Measurements from ENCODE around the gene RASGRP2.

The RASGRP2 gene

GRCh38 chr11:64720167-64720566 is 23.8 kb downstream of the RASGRP2 start:
- no peak overlapping the region for H3K27ac ChIP-seq (ENCODE audit: insufficient read depth in 1 of 2, low read depth in 1 of 2, low read length in 2 of 2, poor library complexity in 1 of 2, severe bottlenecking in 2 of 2)
- DNase-seq = no peak
- no peaks in the 10 kb centered on the region for H3K36me3 ChIP-seq (ENCODE audit: control insufficient read depth in 4 of 4, insufficient read depth in 4 of 4, low read length in 3 of 4)
- no peak overlapping the region for H3K4me3 ChIP-seq (ENCODE audit: control insufficient read depth in 1 of 7, extremely low read depth in 1 of 7, insufficient read depth in 4 of 7, low read depth in 2 of 7, low read length in 6 of 7)
- H3K4me1 ChIP-seq (ENCODE audit: control extremely low read depth in 1 of 4, control insufficient read depth in 4 of 4, insufficient read depth in 4 of 4, low read length in 3 of 4) = peaks cover 0 to 46% (median 24%) of the 10 kb centered on the region in 4 experiments
- ChIA-PET CTCF (interaction anchor here (1.1 to 3.4 kb wide), 5 partner anchors 10 to 69 kb away, joined by 3 to 10 read pairs (median 4); no protein-coding TSS in a partner anchor), POLR2A (no interaction called here)
- H3K27me3 ChIP-seq (replicated peaks in 2 of 5; ENCODE audit: control insufficient read depth in 4 of 5, insufficient read depth in 5 of 5, low read length in 4 of 5) = peaks cover 0 to 41% (median 9%) of the 10 kb centered on the region in 5 experiments
- no peaks in the 10 kb centered on the region for H3K9me3 ChIP-seq (ENCODE audit: control extremely low read depth in 1 of 5, control insufficient read depth in 4 of 5, insufficient read depth in 2 of 5, low read depth in 1 of 5, low read length in 4 of 5)
- WGBS (ENCODE audit: insufficient coverage) = 92% methylated on average over 9 of the region's 9 CpGs

- Histone ChIP-seq H3K9me3 (ENCODE audit: control extremely low read depth in 1 of 5, control insufficient read depth in 4 of 5, insufficient read depth in 2 of 5, low read depth in 1 of 5, low read length in 4 of 5) (no peaks in the 10 kb centered on the region), H3K27ac (ENCODE audit: insufficient read depth in 1 of 2, low read depth in 1 of 2, low read length in 2 of 2, poor library complexity in 1 of 2, severe bottlenecking in 2 of 2) (no peak overlapping the region), H3K27me3 (replicated peaks in 2 of 5; ENCODE audit: control insufficient read depth in 4 of 5, insufficient read depth in 5 of 5, low read length in 4 of 5) (peaks cover 0 to 48% (median 16%) of the 10 kb centered on the region in 5 experiments), H3K4me1 (ENCODE audit: control extremely low read depth in 1 of 4, control insufficient read depth in 4 of 4, insufficient read depth in 4 of 4, low read length in 3 of 4) (peaks cover 0 to 39% (median 18%) of the 10 kb centered on the region in 4 experiments), H3K4me3 (ENCODE audit: control insufficient read depth in 1 of 7, extremely low read depth in 1 of 7, insufficient read depth in 4 of 7, low read depth in 2 of 7, low read length in 6 of 7) (no peak overlapping the region), H3K36me3 (ENCODE audit: control insufficient read depth in 4 of 4, insufficient read depth in 4 of 4, low read length in 3 of 4) (no peaks in the 10 kb centered on the region)
- CTCF ChIA-PET = interaction anchor here (0.7 to 3.4 kb wide), 8 partner anchors 9 to 69 kb away, joined by 3 to 10 read pairs (median 4); no protein-coding TSS in a partner anchor
- POLR2A ChIA-PET = no interaction called here
- DNase-seq = no peak
- WGBS (ENCODE audit: insufficient coverage) = 98% methylated on average over 7 of the region's 10 CpGs
These were observed 24.5 kb downstream of the RASGRP2 start for GRCh38 chr11:64719406-64719805.

DNA sequence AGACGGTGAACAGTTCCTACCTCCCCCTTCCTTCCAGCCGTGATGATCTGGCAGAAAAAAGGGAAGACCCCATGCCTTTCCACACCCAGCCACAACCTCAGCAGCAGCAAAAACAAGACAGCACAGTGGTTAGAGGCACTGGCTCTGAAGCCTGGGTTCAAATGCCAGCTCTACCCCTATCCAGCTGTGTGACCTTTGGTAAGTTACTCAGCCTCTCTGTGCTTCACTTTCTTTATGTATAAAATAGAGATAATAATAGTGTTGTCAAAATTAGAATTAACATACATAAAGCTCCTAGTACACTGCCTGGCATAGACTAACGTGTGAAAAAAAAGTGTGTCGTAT is 25.2 kb downstream of the RASGRP2 start:
- Histone ChIP-seq H3K36me3 (ENCODE audit: control insufficient read depth in 4 of 4, insufficient read depth in 4 of 4, low read length in 3 of 4) (no peaks in the 10 kb centered on the region), H3K4me1 (ENCODE audit: control extremely low read depth in 1 of 4, control insufficient read depth in 4 of 4, insufficient read depth in 4 of 4, low read length in 3 of 4) (peaks cover 0 to 32% (median 17%) of the 10 kb centered on the region in 4 experiments), H3K27me3 (replicated peaks in 2 of 5; ENCODE audit: control insufficient read depth in 4 of 5, insufficient read depth in 5 of 5, low read length in 4 of 5) (peaks cover 0 to 55% (median 23%) of the 10 kb centered on the region in 5 experiments), H3K4me3 (ENCODE audit: control insufficient read depth in 1 of 7, extremely low read depth in 1 of 7, insufficient read depth in 4 of 7, low read depth in 2 of 7, low read length in 6 of 7) (no peak overlapping the region), H3K9me3 (ENCODE audit: control extremely low read depth in 1 of 5, control insufficient read depth in 4 of 5, insufficient read depth in 2 of 5, low read depth in 1 of 5, low read length in 4 of 5) (no peaks in the 10 kb centered on the region), H3K27ac (ENCODE audit: insufficient read depth in 1 of 2, low read depth in 1 of 2, low read length in 2 of 2, poor library complexity in 1 of 2, severe bottlenecking in 2 of 2) (no peak overlapping the region)
- ChIA-PET CTCF (interaction anchor here (0.7 to 3.4 kb wide), 6 partner anchors 9 to 69 kb away, joined by 3 to 10 read pairs (median 4); no protein-coding TSS in a partner anchor), POLR2A (no interaction called here)
- DNase-seq = no peak
- WGBS (ENCODE audit: insufficient coverage) = 28% methylated on average over 2 of the region's 4 CpGs

DNA sequence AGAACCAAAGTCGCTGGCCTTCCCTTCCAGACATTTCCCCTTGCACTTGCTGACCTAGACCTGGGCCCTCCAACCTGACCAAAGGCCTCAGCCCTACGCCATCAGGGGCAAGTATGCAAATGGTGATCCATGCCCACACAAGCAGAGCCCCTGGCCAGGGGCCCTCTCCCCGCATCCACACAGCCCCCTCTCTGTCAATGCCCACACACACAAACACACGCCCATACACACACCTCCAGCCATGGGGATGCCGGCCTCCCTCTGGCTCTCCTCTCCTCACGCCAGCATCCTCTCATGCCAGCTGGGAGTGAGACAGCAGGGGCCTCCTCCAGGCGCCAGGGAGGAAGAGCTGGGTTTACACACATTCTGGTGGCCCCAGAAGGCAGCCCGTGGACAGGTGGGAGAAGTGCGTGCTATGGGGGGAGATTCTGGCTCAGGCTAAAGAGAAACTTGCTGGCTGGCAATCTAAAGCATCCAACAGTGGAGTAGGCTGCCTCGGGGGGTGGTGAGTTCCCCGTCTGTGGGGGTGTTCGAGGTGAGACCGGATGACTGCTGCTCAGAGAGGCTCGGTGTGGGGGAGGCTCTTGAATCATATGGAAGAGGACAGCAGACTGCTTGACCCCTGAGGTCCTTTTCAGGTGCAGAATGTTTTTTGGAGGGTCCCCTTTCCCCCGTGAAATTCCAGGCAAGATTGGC is 25.7 kb downstream of the RASGRP2 start:
- Histone ChIP-seq H3K36me3 (ENCODE audit: control insufficient read depth in 4 of 4, insufficient read depth in 4 of 4, low read length in 3 of 4) (no peaks in the 10 kb centered on the region), H3K27me3 (replicated peaks in 2 of 5; ENCODE audit: control insufficient read depth in 4 of 5, insufficient read depth in 5 of 5, low read length in 4 of 5) (peaks cover 0 to 59% (median 23%) of the 10 kb centered on the region in 5 experiments), H3K4me1 (ENCODE audit: control extremely low read depth in 1 of 4, control insufficient read depth in 4 of 4, insufficient read depth in 4 of 4, low read length in 3 of 4) (peaks cover 0 to 29% (median 15%) of the 10 kb centered on the region in 4 experiments), H3K9me3 (ENCODE audit: control extremely low read depth in 1 of 5, control insufficient read depth in 4 of 5, insufficient read depth in 2 of 5, low read depth in 1 of 5, low read length in 4 of 5) (no peaks in the 10 kb centered on the region), H3K4me3 (ENCODE audit: control insufficient read depth in 1 of 7, extremely low read depth in 1 of 7, insufficient read depth in 4 of 7, low read depth in 2 of 7, low read length in 6 of 7) (no peak overlapping the region), H3K27ac (ENCODE audit: insufficient read depth in 1 of 2, low read depth in 1 of 2, low read length in 2 of 2, poor library complexity in 1 of 2, severe bottlenecking in 2 of 2) (no peak overlapping the region)
- CTCF ChIA-PET = interaction anchor here (0.9 to 2.1 kb wide), 8 partner anchors 9 to 68 kb away, joined by 3 to 8 read pairs (median 4); no protein-coding TSS in a partner anchor
- WGBS (ENCODE audit: insufficient coverage) = 91% methylated on average over 11 of the region's 15 CpGs
- POLR2A ChIA-PET = no interaction called here
- DNase-seq = no peak

- Histone ChIP-seq H3K4me1 (ENCODE audit: control extremely low read depth in 1 of 4, control insufficient read depth in 4 of 4, insufficient read depth in 4 of 4, low read length in 3 of 4) (peaks cover 0 to 36% (median 23%) of the 10 kb centered on the region in 4 experiments), H3K36me3 (ENCODE audit: control insufficient read depth in 4 of 4, insufficient read depth in 4 of 4, low read length in 3 of 4) (no peaks in the 10 kb centered on the region), H3K27me3 (replicated peaks in 2 of 5; ENCODE audit: control insufficient read depth in 4 of 5, insufficient read depth in 5 of 5, low read length in 4 of 5) (peaks cover 0 to 64% (median 21%) of the 10 kb centered on the region in 5 experiments), H3K4me3 (ENCODE audit: control insufficient read depth in 1 of 7, extremely low read depth in 1 of 7, insufficient read depth in 4 of 7, low read depth in 2 of 7, low read length in 6 of 7) (no peak overlapping the region), H3K27ac (ENCODE audit: insufficient read depth in 1 of 2, low read depth in 1 of 2, low read length in 2 of 2, poor library complexity in 1 of 2, severe bottlenecking in 2 of 2) (no peak overlapping the region), H3K9me3 (ENCODE audit: control extremely low read depth in 1 of 5, control insufficient read depth in 4 of 5, insufficient read depth in 2 of 5, low read depth in 1 of 5, low read length in 4 of 5) (no peaks in the 10 kb centered on the region)
- POLR2A ChIA-PET = no interaction called here
- DNase-seq = no peak
- 89% methylated on average over 3 of the region's 4 CpGs for WGBS (ENCODE audit: insufficient coverage)
- CTCF ChIA-PET = interaction anchor here (0.9 to 2.6 kb wide), 8 partner anchors 9 to 63 kb away, joined by 3 to 10 read pairs (median 4); no protein-coding TSS in a partner anchor
These were observed 26.7 kb downstream of the RASGRP2 start for GRCh38 chr11:64717268-64717578.

GRCh38 chr11:64716473-64717267 is 27.3 kb downstream of the RASGRP2 start:
- ChIA-PET CTCF (interaction anchor here (0.6 to 2.6 kb wide), 10 partner anchors 9 to 559 kb away, joined by 3 to 10 read pairs (median 4); partner anchors contain the start of gene RASGRP2), POLR2A (no interaction called here)
- WGBS (ENCODE audit: insufficient coverage) = 54% methylated on average over 21 of the region's 21 CpGs
- DNase-seq = peak in 2 of 3 donors; percentile 60 to 61
- Histone ChIP-seq H3K4me3 (ENCODE audit: control insufficient read depth in 1 of 7, extremely low read depth in 1 of 7, insufficient read depth in 4 of 7, low read depth in 2 of 7, low read length in 6 of 7) (peak overlapping the region in 1 of 7 experiments; percentile 26), H3K27me3 (replicated peaks in 2 of 5; ENCODE audit: control insufficient read depth in 4 of 5, insufficient read depth in 5 of 5, low read length in 4 of 5) (peaks cover 0 to 64% (median 22%) of the 10 kb centered on the region in 5 experiments), H3K27ac (ENCODE audit: insufficient read depth in 1 of 2, low read depth in 1 of 2, low read length in 2 of 2, poor library complexity in 1 of 2, severe bottlenecking in 2 of 2) (no peak overlapping the region), H3K36me3 (ENCODE audit: control insufficient read depth in 4 of 4, insufficient read depth in 4 of 4, low read length in 3 of 4) (no peaks in the 10 kb centered on the region), H3K9me3 (ENCODE audit: control extremely low read depth in 1 of 5, control insufficient read depth in 4 of 5, insufficient read depth in 2 of 5, low read depth in 1 of 5, low read length in 4 of 5) (no peaks in the 10 kb centered on the region), H3K4me1 (ENCODE audit: control extremely low read depth in 1 of 4, control insufficient read depth in 4 of 4, insufficient read depth in 4 of 4, low read length in 3 of 4) (peaks cover 0 to 34% (median 28%) of the 10 kb centered on the region in 4 experiments)
